HG03565 (cell line): ENCODE measurements around the gene PLPPR5.

Experiments used
- ATAC-seq: cut with Tn5 transposase; IDR thresholded peaks from one replicate; pipeline ENCODE4 v1.9.1; 2021; ENCODE audit warnings: mild to moderate bottlenecking, moderate library complexity; ENCODE audit not compliant: unreplicated experiment

The PLPPR5 gene

GRCh38 chr1:98975113-98975512 lies 29.5 kb downstream of the PLPPR5 start:
- no peak for ATAC-seq

GRCh38 chr1:98969798-98970490 lies 34.7 kb downstream of the PLPPR5 start:
- no peak for ATAC-seq

- no peak for ATAC-seq
Measured at GRCh38 chr1:98967122-98967521, 37.5 kb downstream of the PLPPR5 start.

- no peak for ATAC-seq
Measured at GRCh38 chr1:98965394-98965793, 39.3 kb downstream of the PLPPR5 start.

- ATAC-seq = no peak
Measured at GRCh38 chr1:98964198-98964597, 40.5 kb downstream of the PLPPR5 start.

- no peak for ATAC-seq
Measured at GRCh38 chr1:98963064-98963758, 41.5 kb downstream of the PLPPR5 start.

- no peak for ATAC-seq
Measured at GRCh38 chr1:98962156-98962555, 42.5 kb downstream of the PLPPR5 start.

GRCh38 chr1:98949621-98950020 lies 55.0 kb downstream of the PLPPR5 start:
- no peak for ATAC-seq

- no peak for ATAC-seq
Measured at GRCh38 chr1:98949166-98949565, 55.5 kb downstream of the PLPPR5 start.

- no peak for ATAC-seq
Measured at GRCh38 chr1:98947071-98947470, 57.6 kb downstream of the PLPPR5 start.

- no peak for ATAC-seq
Measured at GRCh38 chr1:98940722-98941079, 64.0 kb downstream of the PLPPR5 start.

- ATAC-seq = no peak
Measured at GRCh38 chr1:98940069-98940721, 64.5 kb downstream of the PLPPR5 start.

- ATAC-seq = no peak
Measured at GRCh38 chr1:98939471-98939870, 65.2 kb downstream of the PLPPR5 start.

- no peak for ATAC-seq
Measured at GRCh38 chr1:98937347-98937746, 67.3 kb downstream of the PLPPR5 start.

- no peak for ATAC-seq
Measured at GRCh38 chr1:98932184-98932583, 72.5 kb downstream of the PLPPR5 start.

GRCh38 chr1:98931128-98931835 lies 73.4 kb downstream of the PLPPR5 start:
- ATAC-seq = no peak

- ATAC-seq = no peak
Measured at GRCh38 chr1:98929437-98929836, 75.2 kb downstream of the PLPPR5 start.

- no peak for ATAC-seq
Measured at GRCh38 chr1:98926597-98926996, 78.1 kb downstream of the PLPPR5 start.

- no peak for ATAC-seq
Measured at GRCh38 chr1:98924977-98925376, 79.7 kb downstream of the PLPPR5 start.

GRCh38 chr1:98923667-98924066 lies 81.0 kb downstream of the PLPPR5 start:
- ATAC-seq = no peak

- ATAC-seq = no peak
Measured at GRCh38 chr1:98921817-98922216, 82.8 kb downstream of the PLPPR5 start.
